HUES48 (cell line): ENCODE results near the gene HSCB.
A peak's percentile ranks its signal among the peaks of the same experiment; 100 is the strongest.
"Not testable (repeated sequence)": the region's sequence is repeated elsewhere in the genome, so short reads cannot be mapped to it uniquely, and the experiment has no call there.

Source experiments
- H3K27ac ChIP-seq: one replicate; pipeline ENCODE4 v1.7.0; 2013; ENCODE audit warnings: low read depth, low read length, inconsistent platforms
- H3K27me3 ChIP-seq: 2 replicates; pipeline ENCODE4 v1.6.1; 2013; ENCODE audit warnings: mild to moderate bottlenecking, low read length; ENCODE audit not compliant: control insufficient read depth, insufficient read depth
- H3K36me3 ChIP-seq: 2 replicates; pipeline ENCODE4 v1.6.1; 2013; ENCODE audit warnings: low read length; ENCODE audit not compliant: control insufficient read depth, insufficient read depth
- H3K4me1 ChIP-seq: 2 replicates; pipeline ENCODE4 v1.6.1; 2013; ENCODE audit warnings: mild to moderate bottlenecking, low read length; ENCODE audit not compliant: control insufficient read depth, insufficient read depth
- H3K4me3 ChIP-seq: 2 replicates; pipeline ENCODE4 v1.5.1; 2013; ENCODE audit warnings: mild to moderate bottlenecking, low read depth, low read length
- H3K9ac ChIP-seq: 2 replicates; pipeline ENCODE4 v1.6.1; 2013; ENCODE audit warnings: mild to moderate bottlenecking, low read depth, low read length, moderate library complexity
- H3K9me3 ChIP-seq: 2 replicates; pipeline ENCODE4 v1.6.1; 2013; ENCODE audit warnings: low read length; ENCODE audit not compliant: control insufficient read depth, insufficient read depth

The HSCB gene

DNA sequence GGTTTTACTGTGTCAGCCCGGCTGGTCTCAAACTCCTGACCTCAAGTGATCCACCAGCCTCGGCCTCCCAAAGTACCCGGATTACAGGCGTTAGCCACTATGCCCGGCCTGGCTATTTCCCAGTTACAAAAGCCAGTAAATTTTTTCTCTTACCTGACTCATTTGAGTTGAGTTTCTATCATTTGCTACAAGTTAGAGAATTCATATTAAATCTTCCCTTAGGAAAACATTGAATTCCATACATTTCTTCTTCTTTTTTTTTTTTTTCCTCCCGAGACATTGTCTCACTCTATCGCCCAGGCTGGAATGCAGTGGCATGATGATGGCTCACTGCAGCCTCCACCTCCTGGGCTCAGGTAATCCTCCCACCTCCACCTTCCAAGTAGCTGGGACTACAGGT, 26.2 kb upstream of the HSCB start:
- no peaks in the 10 kb centered on the region for H3K27me3 ChIP-seq
- H3K9me3 ChIP-seq, result no peaks in the 10 kb centered on the region
- peaks cover 59% of the 10 kb centered on the region for H3K36me3 ChIP-seq
- no peak overlapping the region for H3K27ac ChIP-seq
- no peak overlapping the region for H3K4me3 ChIP-seq
- H3K9ac ChIP-seq, result no peak overlapping the region
- no peaks in the 10 kb centered on the region for H3K4me1 ChIP-seq

DNA sequence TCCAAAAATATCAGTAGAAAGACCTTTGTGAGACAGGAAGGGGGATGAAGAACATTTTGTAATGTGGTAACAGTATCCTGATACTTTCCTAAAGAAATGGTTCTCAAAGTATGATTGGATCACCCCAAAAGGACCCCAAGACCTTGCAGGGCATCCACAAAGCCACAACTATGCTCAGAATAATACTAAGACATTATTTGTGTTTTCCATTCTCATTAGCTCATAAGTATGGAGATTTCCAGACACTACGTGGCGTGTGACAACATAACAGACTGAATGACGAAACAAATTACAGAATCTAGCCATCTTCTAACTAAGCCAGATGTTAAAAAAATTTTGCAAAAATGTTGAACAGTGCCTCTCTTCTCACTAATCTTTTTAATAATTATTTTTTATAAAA, 25.2 kb upstream of the HSCB start:
- H3K4me1 ChIP-seq, result no peaks in the 10 kb centered on the region
- H3K27me3 ChIP-seq, result no peaks in the 10 kb centered on the region
- H3K4me3 ChIP-seq, result no peak overlapping the region
- H3K36me3 ChIP-seq, result peaks cover 59% of the 10 kb centered on the region
- no peak overlapping the region for H3K9ac ChIP-seq
- H3K27ac ChIP-seq, result no peak overlapping the region
- H3K9me3 ChIP-seq, result no peaks in the 10 kb centered on the region

DNA sequence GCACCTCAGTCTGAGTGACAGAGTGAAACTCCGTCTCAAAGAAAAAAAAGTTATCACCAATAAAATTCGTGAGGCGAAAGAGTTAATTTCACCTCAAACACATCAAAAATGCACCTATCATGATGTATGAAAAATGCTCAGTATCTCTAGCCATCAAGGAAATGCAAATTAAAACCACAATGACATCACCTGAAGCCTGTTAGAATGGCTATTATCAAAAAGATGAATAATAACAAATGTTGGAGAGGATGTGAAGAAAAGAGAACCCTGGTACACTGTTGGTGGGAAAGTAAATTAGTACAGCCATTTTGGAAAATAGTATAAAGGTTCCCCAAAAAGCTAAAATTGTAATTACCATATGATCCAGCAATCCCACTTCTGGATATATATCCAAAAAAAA, 23.8 kb upstream of the HSCB start:
- H3K36me3 ChIP-seq, result peaks cover 58% of the 10 kb centered on the region
- H3K4me1 ChIP-seq, result no peaks in the 10 kb centered on the region
- H3K9ac ChIP-seq, result no peak overlapping the region

DNA sequence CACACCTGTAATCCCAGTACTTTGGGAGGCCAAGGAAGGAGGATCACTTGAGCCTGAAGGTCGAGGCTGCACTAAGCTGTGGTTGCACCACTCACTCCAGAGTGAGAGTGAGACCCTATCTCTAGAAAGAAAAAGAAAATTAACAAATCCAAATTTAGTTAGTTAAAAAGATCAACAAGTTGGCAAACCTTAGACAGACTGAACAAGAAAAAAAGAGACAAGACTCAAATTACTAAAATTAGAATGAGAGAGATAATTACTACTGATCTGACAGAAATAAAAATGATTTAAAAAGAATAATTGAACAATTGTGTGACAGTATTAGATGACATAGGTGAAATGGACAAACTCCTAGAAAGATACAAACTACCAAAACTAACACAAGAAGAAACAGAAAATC, 13.8 kb upstream of the HSCB start:
- Histone ChIP-seq H3K4me3 (no peak overlapping the region), H3K27ac (no peak overlapping the region), H3K36me3 (peaks cover 72% of the 10 kb centered on the region)

More for the DNA sequence above, 23.8 kb upstream of the HSCB start:
- Histone ChIP-seq H3K9me3 (no peaks in the 10 kb centered on the region), H3K4me3 (no peak overlapping the region), H3K27ac (no peak overlapping the region), H3K27me3 (no peaks in the 10 kb centered on the region)

DNA sequence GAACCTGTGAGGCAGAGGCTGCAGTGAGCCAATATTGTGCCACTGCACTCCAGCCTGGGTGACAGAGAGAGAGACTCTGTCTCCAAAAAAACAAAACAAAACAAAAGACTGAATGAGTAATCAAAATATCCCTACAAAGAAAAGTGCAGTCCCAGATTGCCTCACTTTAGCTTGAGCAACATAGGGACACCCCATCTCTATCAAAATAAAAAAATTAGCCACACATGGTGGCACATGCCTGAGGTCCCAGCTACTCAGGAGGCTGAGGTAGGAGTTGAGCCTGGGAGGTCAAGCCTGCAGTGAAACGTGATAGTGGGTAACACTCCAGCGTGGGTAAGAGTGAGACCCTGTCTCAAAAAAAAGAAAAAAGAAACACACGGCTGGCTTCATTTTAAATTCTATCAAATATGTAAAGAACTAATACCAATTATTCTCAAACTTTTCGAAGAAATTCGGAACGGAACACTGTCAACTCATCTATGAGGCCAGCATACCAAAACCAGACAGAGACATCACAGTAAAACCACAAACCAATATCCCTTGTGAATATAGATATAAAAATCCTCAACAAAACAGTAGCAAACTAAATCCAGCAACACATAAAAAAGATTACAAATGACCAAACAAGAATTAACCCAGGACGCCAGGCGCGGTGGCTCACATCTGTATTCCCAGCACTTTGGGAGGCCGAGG, 13.1 kb upstream of the HSCB start:
- Histone ChIP-seq H3K27me3 (no peaks in the 10 kb centered on the region), H3K9me3 (no peaks in the 10 kb centered on the region), H3K27ac (no peak overlapping the region), H3K9ac (no peak overlapping the region), H3K4me3 (no peak overlapping the region), H3K36me3 (peaks cover 74% of the 10 kb centered on the region), H3K4me1 (no peaks in the 10 kb centered on the region)

More for the DNA sequence above, 13.8 kb upstream of the HSCB start:
- Histone ChIP-seq H3K9ac (no peak overlapping the region), H3K27me3 (no peaks in the 10 kb centered on the region), H3K9me3 (no peaks in the 10 kb centered on the region), H3K4me1 (no peaks in the 10 kb centered on the region)

DNA sequence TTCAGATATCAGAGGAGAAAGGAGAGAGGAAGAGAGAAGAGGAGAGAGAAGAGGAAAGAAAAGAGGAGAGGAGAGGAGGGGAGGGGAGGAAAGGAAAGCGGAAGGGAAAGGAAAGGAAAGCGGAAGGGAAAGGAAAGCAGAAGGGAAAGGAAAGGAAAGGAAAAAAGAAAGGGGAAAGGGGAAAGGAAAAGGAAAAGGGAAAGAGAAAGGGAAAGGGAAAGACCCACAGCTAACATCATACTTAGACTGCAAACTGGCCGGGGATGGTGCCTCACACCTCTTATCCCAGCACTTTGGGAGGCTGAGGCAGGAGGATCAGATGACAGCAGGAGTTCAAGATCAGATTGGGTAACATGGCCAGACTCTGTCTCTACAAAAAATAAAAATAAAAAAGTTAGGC, 11.7 kb upstream of the HSCB start:
- Histone ChIP-seq H3K9me3 (no peaks in the 10 kb centered on the region), H3K27me3 (no peaks in the 10 kb centered on the region), H3K4me3 (no peak overlapping the region), H3K9ac (no peak overlapping the region), H3K4me1 (no peaks in the 10 kb centered on the region; the same call in 1 of the 2 replicates), H3K36me3 (peaks cover 69% of the 10 kb centered on the region), H3K27ac (no peak overlapping the region)

DNA sequence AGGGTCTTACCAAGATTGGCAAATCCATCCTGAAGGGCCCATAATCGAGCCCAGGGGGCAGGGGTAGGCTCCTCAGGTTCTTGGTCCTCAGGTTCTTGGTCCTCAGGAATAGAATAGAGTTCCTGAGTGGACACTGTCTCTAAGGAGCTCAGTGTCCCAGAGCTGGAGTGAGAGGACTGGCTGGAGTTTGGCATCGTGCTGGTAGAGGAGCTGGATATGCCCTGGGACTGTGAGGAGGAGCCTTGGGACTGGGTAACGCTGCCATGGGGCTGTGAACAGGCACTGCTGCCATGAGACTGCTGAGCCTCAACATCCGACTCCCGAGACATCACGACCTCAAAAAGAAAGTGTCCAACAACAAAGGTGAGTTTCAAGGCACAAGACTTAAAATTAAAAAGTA, 7.4 kb upstream of the HSCB start:
- no peaks in the 10 kb centered on the region for H3K27me3 ChIP-seq
- H3K36me3 ChIP-seq, result peaks cover 40% of the 10 kb centered on the region
- H3K4me1 ChIP-seq, result peaks cover 16% of the 10 kb centered on the region
- no peaks in the 10 kb centered on the region for H3K9me3 ChIP-seq
- no peak overlapping the region for H3K9ac ChIP-seq
- H3K27ac ChIP-seq, result peak overlapping the region; percentile 26
- no peak overlapping the region for H3K4me3 ChIP-seq

DNA sequence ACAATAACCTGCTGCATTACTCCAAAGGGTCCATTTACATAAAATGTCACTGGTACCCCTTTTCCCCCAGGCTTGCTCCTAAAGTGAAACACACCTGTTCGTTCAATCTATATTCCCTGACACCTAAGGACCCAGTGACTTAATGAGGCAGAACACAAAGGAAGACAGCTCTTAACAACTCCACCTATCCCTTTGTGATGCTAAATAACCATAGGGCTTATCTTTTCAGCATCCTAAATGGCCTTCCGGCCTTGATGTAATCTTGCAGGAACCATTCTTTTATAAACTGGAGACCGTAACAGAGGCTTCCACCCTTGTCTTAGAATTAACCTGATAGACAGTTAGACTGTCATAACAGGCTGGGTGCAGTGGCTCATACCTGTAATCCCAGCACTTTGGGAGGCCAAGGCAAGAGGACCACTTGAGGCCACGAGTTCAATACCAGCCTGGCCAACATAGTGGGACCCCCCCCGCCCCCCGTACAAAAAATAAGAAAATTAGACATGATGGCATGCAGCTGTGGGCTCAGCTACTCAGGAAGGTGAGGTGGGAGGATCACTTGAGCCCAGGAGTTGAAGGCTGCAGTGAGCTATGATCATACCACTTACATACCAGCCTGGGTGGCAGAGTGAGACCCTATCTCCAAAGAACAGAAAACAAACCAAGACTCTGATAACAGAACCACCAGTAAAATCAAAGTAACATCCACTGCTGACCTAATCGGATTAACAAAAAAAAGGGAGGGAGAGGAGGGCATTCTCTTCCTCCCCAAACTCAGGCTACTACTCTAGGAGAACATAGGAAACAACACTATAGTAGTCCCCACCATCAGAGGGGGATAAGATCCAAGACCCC, 5.3 kb upstream of the HSCB start:
- H3K27me3 ChIP-seq, result no peaks in the 10 kb centered on the region
- no peaks in the 10 kb centered on the region for H3K9me3 ChIP-seq
- peak overlapping the region; percentile 76 for H3K27ac ChIP-seq
- H3K36me3 ChIP-seq, result peaks cover 28% of the 10 kb centered on the region
- peaks cover 16% of the 10 kb centered on the region for H3K4me1 ChIP-seq
- no peak overlapping the region for H3K9ac ChIP-seq
- H3K4me3 ChIP-seq, result 0 out of 2 replicates have a peak overlapping the region, but pooled peaks have one; percentile 30

DNA sequence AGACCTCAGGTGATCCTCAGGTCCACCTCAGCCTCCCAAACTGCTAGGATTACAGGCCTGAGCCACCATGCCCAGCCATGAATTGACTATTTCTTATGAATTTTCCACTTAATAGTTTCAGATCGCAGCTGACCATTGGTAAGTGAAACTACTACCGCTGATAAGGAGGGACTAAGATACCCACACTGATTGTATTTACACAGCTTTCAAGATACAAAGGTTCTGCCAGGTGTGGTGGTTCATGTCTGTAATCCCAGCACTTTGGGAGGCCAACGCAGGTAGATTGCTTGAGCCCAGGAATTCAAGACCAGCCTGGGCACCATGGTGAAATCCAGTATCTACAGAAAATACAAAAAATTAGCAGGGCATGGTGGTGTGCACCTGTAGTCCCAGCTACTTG, 4.1 kb upstream of the HSCB start:
- H3K9me3 ChIP-seq, result no peaks in the 10 kb centered on the region
- H3K36me3 ChIP-seq, result peaks cover 19% of the 10 kb centered on the region
- H3K27ac ChIP-seq, result no peak overlapping the region
- H3K9ac ChIP-seq, result no peak overlapping the region
- no peak overlapping the region for H3K4me3 ChIP-seq
- peaks cover 16% of the 10 kb centered on the region for H3K4me1 ChIP-seq
- no peaks in the 10 kb centered on the region for H3K27me3 ChIP-seq

DNA sequence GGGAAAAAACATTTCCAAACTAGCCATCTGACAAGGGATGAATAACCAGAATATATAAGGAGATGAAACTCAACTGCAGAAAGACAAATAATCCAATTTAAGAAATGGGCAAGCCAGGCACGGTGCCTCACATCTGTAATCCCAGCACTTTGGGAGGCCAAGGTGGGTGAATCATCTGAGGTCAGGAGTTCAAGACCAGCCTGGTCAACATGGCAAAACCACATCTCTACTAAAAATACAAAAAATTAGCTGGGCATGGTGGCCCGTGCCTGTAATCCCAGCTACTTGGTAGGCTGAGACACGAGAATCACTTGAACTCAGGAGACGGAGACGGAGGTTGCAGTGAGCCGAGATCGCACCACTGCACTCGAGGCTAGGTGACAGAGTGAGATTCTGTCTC, 3.0 kb upstream of the HSCB start:
- H3K4me3 ChIP-seq, H3K27me3 ChIP-seq, H3K9ac ChIP-seq, H3K9me3 ChIP-seq, H3K27ac ChIP-seq: not testable (repeated sequence)
- peaks cover 10% of the 10 kb centered on the region for H3K36me3 ChIP-seq
- H3K4me1 ChIP-seq, result peaks cover 23% of the 10 kb centered on the region

DNA sequence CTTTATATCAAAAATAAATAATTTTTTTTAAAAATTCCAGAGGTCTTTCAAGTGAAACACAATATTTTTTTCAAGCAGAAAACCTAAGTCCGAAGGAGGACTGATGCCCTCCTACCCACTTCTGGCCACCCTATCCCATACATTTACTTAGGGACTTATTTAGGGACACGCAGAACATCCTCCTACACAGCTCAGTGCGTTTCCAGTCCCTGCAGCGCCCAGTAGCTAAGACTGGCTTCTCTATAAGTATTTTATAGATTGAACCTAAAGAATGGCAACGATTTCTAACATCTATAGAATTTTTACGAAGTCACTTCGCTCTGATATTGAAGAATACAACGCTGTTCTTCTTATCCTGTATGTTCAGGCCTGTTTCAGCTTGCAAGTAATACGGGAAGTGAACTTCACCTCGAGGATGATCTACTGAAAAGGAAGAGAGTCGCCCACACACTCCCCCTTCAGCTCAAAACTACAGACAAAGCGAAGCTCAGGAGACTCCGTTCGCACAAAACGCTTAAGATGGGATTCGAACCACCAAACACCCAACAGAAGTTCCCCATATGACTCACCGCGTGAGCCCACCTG, 547 bp upstream of the HSCB start:
- peak overlapping the region; percentile 98 for H3K27ac ChIP-seq
- H3K27me3 ChIP-seq, result no peaks in the 10 kb centered on the region
- peaks cover 26% of the 10 kb centered on the region for H3K36me3 ChIP-seq
- peaks cover 19% of the 10 kb centered on the region for H3K4me1 ChIP-seq
- H3K4me3 ChIP-seq, result peak overlapping the region; percentile 96
- peak overlapping the region; percentile 71 for H3K9ac ChIP-seq
- H3K9me3 ChIP-seq, result no peaks in the 10 kb centered on the region
